ENCODE results near the gene TELO2.

TELO2 gene

DNA sequence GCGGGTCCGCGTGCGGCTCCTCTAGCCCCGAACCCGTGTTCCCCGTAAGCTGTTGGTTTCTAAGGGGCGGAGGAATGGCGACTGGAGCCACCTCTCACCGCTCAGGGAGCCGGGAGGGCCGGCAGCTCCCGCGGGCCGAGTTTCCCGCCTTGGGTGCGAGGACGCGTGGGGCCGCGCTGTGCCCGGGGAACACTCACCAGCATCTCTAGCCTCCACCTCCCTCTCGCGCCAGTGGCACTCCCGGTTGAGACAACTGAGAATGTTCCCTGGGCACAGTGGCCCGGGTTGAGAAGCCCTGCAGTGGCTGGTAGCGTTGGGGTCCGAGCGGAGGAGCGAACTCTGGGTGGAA, 560 bp downstream of the TELO2 start:
- in situ Hi-C loops (cut with MboI; ENCODE audit: low sequenced_read_pairs, unreplicated experiment): no loop called here
- TF ChIP-seq, protein P1, sequence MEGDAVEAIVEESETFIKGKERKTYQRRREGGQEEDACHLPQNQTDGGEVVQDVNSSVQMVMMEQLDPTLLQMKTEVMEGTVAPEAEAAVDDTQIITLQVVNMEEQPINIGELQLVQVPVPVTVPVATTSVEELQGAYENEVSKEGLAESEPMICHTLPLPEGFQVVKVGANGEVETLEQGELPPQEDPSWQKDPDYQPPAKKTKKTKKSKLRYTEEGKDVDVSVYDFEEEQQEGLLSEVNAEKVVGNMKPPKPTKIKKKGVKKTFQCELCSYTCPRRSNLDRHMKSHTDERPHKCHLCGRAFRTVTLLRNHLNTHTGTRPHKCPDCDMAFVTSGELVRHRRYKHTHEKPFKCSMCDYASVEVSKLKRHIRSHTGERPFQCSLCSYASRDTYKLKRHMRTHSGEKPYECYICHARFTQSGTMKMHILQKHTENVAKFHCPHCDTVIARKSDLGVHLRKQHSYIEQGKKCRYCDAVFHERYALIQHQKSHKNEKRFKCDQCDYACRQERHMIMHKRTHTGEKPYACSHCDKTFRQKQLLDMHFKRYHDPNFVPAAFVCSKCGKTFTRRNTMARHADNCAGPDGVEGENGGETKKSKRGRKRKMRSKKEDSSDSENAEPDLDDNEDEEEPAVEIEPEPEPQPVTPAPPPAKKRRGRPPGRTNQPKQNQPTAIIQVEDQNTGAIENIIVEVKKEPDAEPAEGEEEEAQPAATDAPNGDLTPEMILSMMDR (IDR thresholded peaks at IDR 0.05; ENCODE audit: borderline replicate concordance, control extremely low read depth, extremely low read depth, insufficient read depth, missing control alignments): no peak
- DNase-seq (ENCODE audit: low spot score): peak; percentile 68

DNA sequence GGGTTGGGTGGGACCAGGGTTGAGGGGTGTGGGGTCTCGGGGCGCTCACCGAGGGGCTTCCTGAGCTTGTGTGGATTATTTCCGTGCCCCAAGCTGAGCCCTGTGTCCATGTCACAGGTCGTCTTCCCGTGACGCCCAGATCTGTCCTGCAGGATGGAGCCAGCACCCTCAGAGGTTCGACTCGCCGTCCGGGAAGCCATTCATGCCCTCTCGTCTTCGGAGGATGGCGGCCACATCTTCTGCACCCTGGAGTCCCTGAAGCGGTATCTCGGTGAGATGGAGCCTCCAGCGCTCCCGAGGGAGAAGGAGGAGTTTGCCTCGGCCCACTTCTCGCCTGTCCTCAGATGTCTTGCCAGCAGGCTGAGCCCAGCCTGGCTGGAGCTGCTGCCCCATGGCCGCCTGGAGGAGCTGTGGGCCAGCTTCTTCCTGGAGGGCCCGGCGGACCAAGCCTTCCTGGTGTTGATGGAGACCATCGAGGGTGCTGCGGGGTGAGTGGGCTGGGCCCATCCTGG, 1.0 kb downstream of the TELO2 start:
- in situ Hi-C loops (cut with MboI; ENCODE audit: low sequenced_read_pairs, unreplicated experiment): no loop called here
- TF ChIP-seq, protein P1 (IDR thresholded peaks at IDR 0.05; ENCODE audit: borderline replicate concordance, control extremely low read depth, extremely low read depth, insufficient read depth, missing control alignments): no peak
- DNase-seq (ENCODE audit: low spot score): no peak

DNA sequence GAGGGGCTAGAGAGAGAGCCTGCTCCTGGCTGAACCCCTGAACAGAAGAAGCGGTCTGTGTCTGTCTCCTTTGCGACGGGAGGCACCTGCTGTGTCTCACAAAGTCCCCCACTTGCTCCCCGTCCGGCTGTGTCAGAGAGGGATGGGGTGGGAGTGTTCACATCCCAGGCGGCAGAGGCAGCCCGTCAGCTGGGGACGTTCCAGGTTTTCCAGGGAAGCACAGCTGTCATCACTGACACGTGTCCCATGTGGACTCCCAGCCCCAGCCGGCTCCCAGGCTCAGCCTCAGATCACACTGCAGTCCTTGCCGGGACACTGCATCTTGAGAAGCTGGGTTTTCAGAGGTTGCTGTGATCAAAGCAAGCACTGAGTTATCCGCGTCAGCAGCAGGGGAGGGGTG, 1.6 kb downstream of the TELO2 start:
- in situ Hi-C loops (cut with MboI; ENCODE audit: low sequenced_read_pairs, unreplicated experiment): no loop called here
- no peak for DNase-seq (ENCODE audit: low spot score)
- TF ChIP-seq, protein P1 (IDR thresholded peaks at IDR 0.05; ENCODE audit: borderline replicate concordance, control extremely low read depth, extremely low read depth, insufficient read depth, missing control alignments): no peak

DNA sequence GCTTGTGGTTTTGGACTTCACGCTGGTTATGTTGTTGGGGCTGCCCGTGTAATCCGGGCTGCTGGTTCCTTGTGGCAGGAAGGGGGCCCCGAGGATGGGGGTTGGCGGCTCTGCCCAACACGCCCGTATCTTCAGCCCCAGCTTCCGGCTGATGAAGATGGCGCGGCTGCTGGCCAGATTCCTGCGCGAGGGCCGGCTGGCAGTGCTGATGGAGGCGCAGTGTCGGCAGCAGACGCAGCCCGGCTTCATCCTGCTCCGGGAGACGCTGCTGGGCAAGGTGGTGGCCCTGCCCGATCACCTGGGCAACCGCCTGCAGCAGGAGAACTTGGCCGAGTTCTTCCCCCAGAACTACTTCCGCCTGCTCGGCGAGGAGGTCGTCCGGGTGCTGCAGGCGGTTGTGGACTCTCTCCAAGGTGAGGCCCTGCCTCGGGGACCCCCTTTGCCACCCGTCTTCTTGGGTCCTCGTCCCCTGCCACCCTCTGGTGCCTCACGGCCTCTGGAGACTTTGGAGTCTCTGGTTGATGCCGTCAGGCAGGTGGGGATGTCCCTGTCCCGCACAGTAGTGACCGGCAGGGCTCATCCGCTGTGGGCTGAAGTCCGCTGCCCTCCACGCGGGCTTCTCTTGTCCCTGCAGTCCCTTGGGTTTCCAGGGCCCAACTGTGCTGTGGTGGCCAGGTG, 2.2 kb downstream of the TELO2 start:
- in situ Hi-C loops (cut with MboI; ENCODE audit: low sequenced_read_pairs, unreplicated experiment): no loop called here
- TF ChIP-seq, protein P1 (IDR thresholded peaks at IDR 0.05; ENCODE audit: borderline replicate concordance, control extremely low read depth, extremely low read depth, insufficient read depth, missing control alignments): no peak
- no peak for DNase-seq (ENCODE audit: low spot score)

DNA sequence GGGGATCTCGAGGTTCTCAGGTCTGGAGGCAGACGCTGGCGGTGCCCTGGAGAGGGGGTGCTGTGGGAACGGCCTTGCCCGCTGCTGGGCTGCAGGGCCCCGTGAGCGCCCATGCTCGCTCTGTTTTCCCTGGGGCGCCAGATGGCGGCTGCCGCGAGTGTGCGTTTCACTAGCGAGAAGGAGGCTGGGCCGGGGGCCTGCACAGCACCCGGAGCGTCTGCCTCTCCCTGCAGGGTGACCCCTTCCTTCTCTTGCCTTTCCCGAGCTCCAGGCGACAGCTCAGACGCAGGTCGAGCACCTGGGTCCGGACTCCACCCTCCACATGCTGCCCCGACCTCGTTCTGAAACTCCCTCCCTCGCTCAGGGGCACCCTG, 2.7 kb downstream of the TELO2 start:
- DNase-seq (ENCODE audit: low spot score): no peak
- TF ChIP-seq, protein P1 (IDR thresholded peaks at IDR 0.05; ENCODE audit: borderline replicate concordance, control extremely low read depth, extremely low read depth, insufficient read depth, missing control alignments): no peak
- in situ Hi-C loops (cut with MboI; ENCODE audit: low sequenced_read_pairs, unreplicated experiment): no loop called here

DNA sequence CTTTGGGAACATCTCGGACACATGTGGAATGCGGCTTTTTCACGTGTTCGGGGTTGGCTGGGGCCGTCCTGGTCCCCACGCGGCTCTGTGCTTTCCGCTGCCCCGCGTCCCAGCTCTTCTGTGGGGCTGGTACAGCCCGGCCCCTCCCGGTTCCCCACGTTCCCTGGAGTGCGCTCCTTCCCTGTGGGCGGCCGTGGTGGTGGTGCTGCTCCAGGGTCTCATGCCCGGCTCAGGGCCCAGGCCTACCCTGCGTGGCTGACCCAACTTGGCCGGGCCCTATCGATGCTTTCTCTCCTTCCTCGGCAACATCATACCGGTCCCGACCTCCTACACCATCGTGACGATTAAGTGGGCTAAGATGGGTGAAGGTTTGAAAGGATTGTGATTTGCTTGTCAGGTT, 3.3 kb downstream of the TELO2 start:
- DNase-seq (ENCODE audit: low spot score): no peak
- in situ Hi-C loops (cut with MboI; ENCODE audit: low sequenced_read_pairs, unreplicated experiment): no loop called here
- TF ChIP-seq, protein P1 (IDR thresholded peaks at IDR 0.05; ENCODE audit: borderline replicate concordance, control extremely low read depth, extremely low read depth, insufficient read depth, missing control alignments): no peak
